Effector memory CD4-positive, alpha-beta T cell (primary cell): ENCODE measurements around the gene LRCH3.

Experiments
- DNase-seq, 3 donors: peaks; one replicate each; pipeline ENCODE4 v3.0.0-alpha.2; 2020
- H3K27ac ChIP-seq: 2 replicates; pipeline ENCODE4 v1.7.0; 2013; ENCODE audit warnings: mild to moderate bottlenecking, low read length, moderate library complexity; ENCODE audit not compliant: insufficient read depth, poor library complexity, severe bottlenecking
- H3K27me3 ChIP-seq: replicated peaks from 2 replicates; pipeline ENCODE4 v1.7.0; 2013; ENCODE audit warnings: mild to moderate bottlenecking, low read length; ENCODE audit not compliant: insufficient read depth, control insufficient read depth, poor library complexity, severe bottlenecking
- H3K36me3 ChIP-seq: 2 replicates; pipeline ENCODE4 v1.7.0; 2013; ENCODE audit warnings: mild to moderate bottlenecking, low read length, moderate library complexity; ENCODE audit not compliant: control insufficient read depth, insufficient read depth
- H3K4me1 ChIP-seq: 2 replicates; pipeline ENCODE4 v1.7.0; 2013; ENCODE audit warnings: low read length, mild to moderate bottlenecking; ENCODE audit not compliant: control insufficient read depth, insufficient read depth, poor library complexity, severe bottlenecking
- H3K4me3 ChIP-seq: 2 replicates; pipeline ENCODE4 v1.7.0; 2013; ENCODE audit warnings: low read length, low read depth, mild to moderate bottlenecking; ENCODE audit not compliant: insufficient read depth, poor library complexity, severe bottlenecking
- H3K9me3 ChIP-seq: 2 replicates; pipeline ENCODE4 v1.7.0; 2013; ENCODE audit warnings: mild to moderate bottlenecking, low read length, moderate library complexity; ENCODE audit not compliant: control insufficient read depth
- total RNA-seq, 3 donors: gene quantifications; one replicate each; lab custom pipeline; 2026; lab: John Stamatoyannopoulos, UW

The LRCH3 gene
- total RNA-seq = 50.5 to 74.9 (median 53.8) reads per million in 3 donors

DNA sequence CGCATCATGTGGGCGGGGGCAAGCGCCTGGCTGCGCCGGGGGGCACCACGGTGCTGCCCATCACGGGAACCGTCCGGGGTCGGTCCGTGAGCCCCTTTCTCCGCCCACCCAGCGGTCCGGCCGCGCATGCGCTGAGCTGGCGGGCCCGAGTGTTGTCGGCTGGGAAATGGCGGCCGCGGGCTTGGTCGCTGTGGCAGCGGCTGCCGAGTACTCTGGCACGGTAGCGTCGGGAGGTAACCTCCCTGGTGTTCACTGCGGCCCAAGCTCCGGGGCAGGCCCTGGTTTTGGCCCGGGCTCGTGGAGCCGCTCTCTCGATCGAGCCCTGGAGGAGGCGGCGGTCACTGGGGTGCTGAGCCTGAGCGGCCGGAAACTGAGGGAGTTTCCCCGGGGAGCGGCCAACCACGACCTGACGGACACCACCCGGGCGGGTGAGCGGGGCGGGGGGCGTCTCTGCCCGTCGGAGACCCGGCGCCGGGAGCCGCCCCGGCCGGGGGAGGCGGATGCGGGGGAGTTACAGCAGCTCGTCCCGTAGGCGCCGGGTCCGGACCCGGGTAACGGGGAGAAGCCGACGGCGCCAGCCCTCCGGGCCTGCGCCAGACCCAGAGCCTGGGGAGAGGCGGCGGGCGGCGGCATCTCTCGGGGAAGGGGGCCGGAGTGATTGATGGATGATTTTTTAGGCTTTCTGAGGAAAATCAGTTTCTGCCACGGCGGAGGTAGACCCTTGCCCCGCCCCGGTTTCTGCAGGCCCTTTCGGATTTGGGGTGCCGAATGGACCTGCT is at the start of gene LRCH3:
Gene LRCH3, plus strand, starts transcription at position 142 of the 779 bp plus-strand sequence. Its CDS starts 25 bp downstream, at position 167.
- H3K27ac ChIP-seq = peak within 1 kb of the TSS; percentile 95
- H3K4me3 ChIP-seq = peak within 1 kb of the TSS; percentile 98
- H3K9me3 ChIP-seq = no peaks in the 10 kb centered on the region
- DNase-seq = peak; percentile 64 to 77 (median 66)
- peaks cover 8% of the 10 kb centered on the region for H3K4me1 ChIP-seq
- H3K36me3 ChIP-seq = no peaks in the 10 kb centered on the region
- H3K27me3 ChIP-seq = no peaks in the 10 kb centered on the region

GRCh38 chr3:197742787-197743186 is 48.3 kb upstream of the LRCH3 start:
- Histone ChIP-seq H3K36me3 (no peaks in the 10 kb centered on the region), H3K4me3 (no peak overlapping the region), H3K27me3 (no peaks in the 10 kb centered on the region), H3K27ac (no peak overlapping the region), H3K4me1 (peaks cover under 1% of the 10 kb centered on the region), H3K9me3 (no peaks in the 10 kb centered on the region)
- no peak for DNase-seq

DNA sequence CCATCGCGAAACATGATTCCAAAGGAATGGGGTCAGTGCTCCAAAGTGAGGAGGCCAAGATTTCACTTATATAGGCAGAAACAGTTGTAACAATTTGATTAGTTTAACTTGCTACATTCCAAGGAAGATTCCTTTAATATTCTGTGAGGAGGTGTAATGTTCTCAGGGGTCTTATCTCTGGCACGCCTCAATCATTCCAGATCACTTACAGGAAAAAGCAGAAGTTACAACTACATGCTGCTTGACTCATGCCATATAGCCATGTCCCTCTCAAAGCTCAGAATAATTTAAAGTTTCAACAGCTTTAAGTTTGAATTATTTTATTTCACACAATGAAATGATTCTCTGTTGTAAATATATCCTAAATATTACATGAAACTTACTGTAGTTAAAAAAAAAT is 44.8 kb upstream of the LRCH3 start:
- Histone ChIP-seq H3K27ac (no peak overlapping the region), H3K36me3 (no peaks in the 10 kb centered on the region), H3K4me3 (no peak overlapping the region), H3K9me3 (no peaks in the 10 kb centered on the region), H3K4me1 (peaks cover 6% of the 10 kb centered on the region), H3K27me3 (no peaks in the 10 kb centered on the region)
- DNase-seq = no peak

DNA sequence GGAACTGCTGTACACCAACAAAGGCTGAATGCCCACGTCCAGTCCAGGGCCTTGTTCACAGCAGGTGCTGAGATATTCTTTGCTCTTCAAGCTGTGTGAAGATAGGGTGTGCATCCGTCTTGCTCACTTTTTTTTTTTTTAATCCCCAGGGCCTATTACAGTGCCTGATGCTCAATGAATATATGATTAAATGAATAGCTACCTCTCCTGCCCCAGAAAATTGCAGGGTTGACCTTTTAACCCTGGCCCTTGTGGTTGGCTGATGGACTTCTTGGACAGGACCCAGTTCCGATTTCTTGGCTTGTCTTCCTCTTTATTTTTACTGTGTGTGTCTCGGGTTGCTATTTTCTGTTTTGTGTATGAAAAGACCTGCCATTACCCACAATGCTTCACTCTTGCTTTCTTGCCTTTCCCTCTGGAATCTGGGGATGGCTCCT is 44.2 kb upstream of the LRCH3 start:
- Histone ChIP-seq H3K9me3 (no peaks in the 10 kb centered on the region), H3K36me3 (no peaks in the 10 kb centered on the region), H3K27me3 (no peaks in the 10 kb centered on the region), H3K4me3 (no peak overlapping the region), H3K4me1 (peaks cover 6% of the 10 kb centered on the region), H3K27ac (no peak overlapping the region)
- no peak for DNase-seq

DNA sequence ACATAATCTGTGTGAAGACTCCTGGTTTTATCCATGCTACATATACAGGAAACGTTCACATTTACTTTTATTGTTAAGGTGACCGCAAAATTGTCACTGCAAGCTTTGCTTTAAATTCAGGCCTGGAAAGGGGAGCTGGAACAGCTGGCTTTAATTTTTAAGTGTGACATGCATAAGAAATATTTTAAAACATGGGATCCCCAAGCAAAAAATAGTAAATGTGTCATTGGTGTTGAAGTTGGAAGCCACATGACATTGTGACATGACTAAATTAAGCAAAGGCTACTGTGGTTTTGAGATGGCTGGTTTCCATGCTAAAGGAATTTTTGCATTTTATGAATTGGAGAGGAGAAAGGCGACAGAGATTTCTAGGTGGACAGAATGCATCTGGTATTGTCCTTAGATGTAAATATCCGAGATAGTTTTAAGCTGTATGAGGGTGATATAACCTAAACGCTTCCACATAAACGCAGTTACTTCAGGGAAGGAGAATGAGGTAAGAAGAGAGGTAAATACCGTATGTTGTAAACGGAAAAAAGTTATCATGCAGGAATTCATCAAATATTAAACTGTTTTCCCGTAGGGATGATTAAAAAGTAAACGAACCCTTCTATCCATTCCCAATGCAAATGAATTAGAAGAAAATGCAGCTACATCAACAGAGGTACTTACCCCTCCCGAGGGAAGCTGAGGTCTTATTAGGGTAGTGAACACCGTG is 42.3 kb upstream of the LRCH3 start:
- Histone ChIP-seq H3K27ac (peak overlapping the region; percentile 87), H3K36me3 (no peaks in the 10 kb centered on the region), H3K4me1 (peaks cover 6% of the 10 kb centered on the region), H3K4me3 (peak overlapping the region; percentile 83), H3K27me3 (no peaks in the 10 kb centered on the region), H3K9me3 (no peaks in the 10 kb centered on the region)
- no peak for DNase-seq

- no peaks in the 10 kb centered on the region for H3K9me3 ChIP-seq
- H3K27me3 ChIP-seq = no peaks in the 10 kb centered on the region
- H3K27ac ChIP-seq = peak overlapping the region; percentile 87
- H3K4me1 ChIP-seq = peaks cover 6% of the 10 kb centered on the region
- H3K36me3 ChIP-seq = no peaks in the 10 kb centered on the region
- H3K4me3 ChIP-seq = peak overlapping the region; percentile 83
- peak; percentile 27 to 61 (median 49) for DNase-seq
These were observed 41.8 kb upstream of the LRCH3 start for GRCh38 chr3:197749315-197749600.

- H3K4me1 ChIP-seq = peaks cover 6% of the 10 kb centered on the region
- no peaks in the 10 kb centered on the region for H3K36me3 ChIP-seq
- H3K27me3 ChIP-seq = no peaks in the 10 kb centered on the region
- H3K27ac ChIP-seq = peak within 1 kb of the TSS; percentile 87
- H3K9me3 ChIP-seq = no peaks in the 10 kb centered on the region
- DNase-seq = peak; percentile 77 to 81 (median 80)
- H3K4me3 ChIP-seq = peak within 1 kb of the TSS; percentile 83
These were observed 41.3 kb upstream of the LRCH3 start, which contains the start of gene FYTTD1 for GRCh38 chr3:197749601-197750395. FYTTD1 (plus strand) TSS chr3:197749883; CDS start chr3:197749972, 89 bp downstream.

- peaks cover 6% of the 10 kb centered on the region for H3K4me1 ChIP-seq
- H3K36me3 ChIP-seq = no peaks in the 10 kb centered on the region
- H3K27me3 ChIP-seq = no peaks in the 10 kb centered on the region
- no peaks in the 10 kb centered on the region for H3K9me3 ChIP-seq
- peak overlapping the region; percentile 83 for H3K4me3 ChIP-seq
- peak overlapping the region; percentile 87 for H3K27ac ChIP-seq
- DNase-seq = peak; percentile 28 to 40 (median 38)
These were observed 40.6 kb upstream of the LRCH3 start for GRCh38 chr3:197750396-197750831.

DNA sequence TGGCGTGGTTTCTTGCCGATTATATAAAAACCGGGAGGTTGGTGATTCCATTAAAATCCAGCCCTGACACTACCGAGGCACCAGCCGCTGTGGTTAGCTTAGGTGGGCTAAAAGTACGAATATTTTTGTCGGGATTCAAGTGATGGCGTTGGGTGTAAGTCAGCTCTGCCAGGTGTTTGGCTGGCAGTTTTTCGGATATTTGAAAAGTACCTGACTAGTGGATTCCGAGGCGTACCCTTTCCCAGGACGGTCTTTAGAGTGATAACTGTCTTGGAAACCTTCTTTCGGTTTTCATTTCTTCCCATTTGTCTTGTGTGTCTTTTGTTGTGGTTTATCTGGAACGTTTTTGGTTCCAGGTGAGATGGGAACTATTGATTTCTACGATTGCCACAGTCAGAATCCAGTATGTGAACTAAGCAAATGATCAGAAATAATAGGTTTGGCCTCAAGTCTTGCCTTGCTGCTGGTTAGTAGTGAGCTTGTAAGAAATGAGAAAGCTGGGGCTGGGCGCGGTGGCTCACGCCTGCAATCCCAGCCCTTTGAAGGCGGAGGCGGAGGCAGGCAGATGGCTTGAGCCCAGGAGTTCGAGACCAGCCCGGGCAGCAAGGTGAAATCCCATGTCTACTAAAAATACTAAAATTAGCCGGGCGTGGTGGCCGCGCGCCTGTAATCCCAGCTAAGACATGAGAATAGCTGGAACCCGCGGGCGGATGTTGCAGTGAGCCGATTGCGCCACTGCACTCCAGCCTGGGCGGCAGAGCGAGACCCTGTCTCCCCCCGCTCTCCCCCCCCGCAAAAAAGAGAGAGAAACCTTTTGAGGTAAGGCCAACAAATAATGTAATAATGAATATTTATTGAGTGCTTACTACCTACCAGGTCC is 40.0 kb upstream of the LRCH3 start:
- no peaks in the 10 kb centered on the region for H3K36me3 ChIP-seq
- peaks cover 6% of the 10 kb centered on the region for H3K4me1 ChIP-seq
- no peaks in the 10 kb centered on the region for H3K9me3 ChIP-seq
- no peak for DNase-seq
- peak overlapping the region; percentile 87 for H3K27ac ChIP-seq
- H3K27me3 ChIP-seq = no peaks in the 10 kb centered on the region
- H3K4me3 ChIP-seq = peak overlapping the region; percentile 83
